Trophoblast cell (in vitro differentiated cells and primary cell): Measurements from ENCODE around the gene NR2F1.

ENCODE experiments used
- DNase-seq, 2 donors: peaks; one replicate each; pipeline ENCODE4 v3.0.0-alpha.2; 2016
- H2AFZ ChIP-seq: 2 replicates; pipeline ENCODE4 v1.6.1; 2013; ENCODE audit warnings: low read length, moderate library complexity, mild to moderate bottlenecking; ENCODE audit not compliant: insufficient read depth, poor library complexity
- H2AK5ac ChIP-seq: 2 replicates; pipeline ENCODE4 v1.6.1; 2013; ENCODE audit warnings: mild to moderate bottlenecking, low read length
- H2BK120ac ChIP-seq: 2 replicates; pipeline ENCODE4 v1.6.1; 2013; ENCODE audit warnings: low read length, mild to moderate bottlenecking, moderate library complexity; ENCODE audit not compliant: insufficient read depth, poor library complexity
- H2BK12ac ChIP-seq: 2 replicates; pipeline ENCODE4 v1.6.1; 2013; ENCODE audit warnings: mild to moderate bottlenecking, low read length, moderate library complexity
- H2BK5ac ChIP-seq: 2 replicates; pipeline ENCODE4 v1.6.1; 2013; ENCODE audit warnings: low read length, low read depth, moderate library complexity, mild to moderate bottlenecking; ENCODE audit not compliant: poor library complexity
- H3K14ac ChIP-seq: 2 replicates; pipeline ENCODE4 v1.6.1; 2013; ENCODE audit warnings: mild to moderate bottlenecking, low read length
- H3K18ac ChIP-seq: 2 replicates; pipeline ENCODE4 v1.6.1; 2013; ENCODE audit warnings: mild to moderate bottlenecking, low read length
- H3K23ac ChIP-seq: 2 replicates; pipeline ENCODE4 v1.6.1; 2013; ENCODE audit warnings: low read length
- H3K27ac ChIP-seq: 2 replicates; pipeline ENCODE4 v1.5.1; 2013; ENCODE audit warnings: low read depth, mild to moderate bottlenecking, inconsistent platforms, low read length, moderate library complexity
- H3K27me3 ChIP-seq: 2 replicates; pipeline ENCODE4 v1.6.1; 2013; ENCODE audit warnings: inconsistent platforms, mild to moderate bottlenecking, low read length, moderate library complexity; ENCODE audit not compliant: insufficient read depth
- H3K36me3 ChIP-seq, 2 experiments: 1 replicate in 1 of 2; 2 replicates in 1 of 2; pipeline ENCODE4 v1.6.1; 2013; ENCODE audit warnings: low read length in 2 of 2, mild to moderate bottlenecking in 2 of 2, moderate library complexity in 1 of 2; ENCODE audit not compliant: insufficient read depth in 2 of 2, control insufficient read depth in 1 of 2
- H3K4ac ChIP-seq: 2 replicates; pipeline ENCODE4 v1.6.1; 2013; ENCODE audit warnings: low read depth, mild to moderate bottlenecking, low read length, moderate library complexity
- H3K4me1 ChIP-seq, 2 experiments: 1 replicate in 1 of 2; 2 replicates in 1 of 2; pipeline ENCODE4 v1.6.1; 2013; ENCODE audit warnings: low read length in 2 of 2, mild to moderate bottlenecking in 2 of 2, moderate library complexity in 1 of 2; ENCODE audit not compliant: insufficient read depth in 2 of 2, control insufficient read depth in 1 of 2
- H3K4me2 ChIP-seq: 2 replicates; pipeline ENCODE4 v1.6.1; 2013; ENCODE audit warnings: inconsistent platforms, mild to moderate bottlenecking, low read length, moderate library complexity
- H3K4me3 ChIP-seq: 2 replicates; pipeline ENCODE4 v1.5.1; 2013; ENCODE audit warnings: mild to moderate bottlenecking, low read depth, low read length, inconsistent platforms
- H3K79me1 ChIP-seq: one replicate; pipeline ENCODE4 v1.6.1; 2013; ENCODE audit warnings: low read length
- H3K79me2 ChIP-seq: 2 replicates; pipeline ENCODE4 v1.6.1; 2013; ENCODE audit warnings: low read length, mild to moderate bottlenecking; ENCODE audit not compliant: control insufficient read depth, insufficient read depth, poor library complexity
- H3K9ac ChIP-seq: 2 replicates; pipeline ENCODE4 v1.6.1; 2013; ENCODE audit warnings: mild to moderate bottlenecking, low read length
- H3K9me3 ChIP-seq: 2 replicates; pipeline ENCODE4 v1.6.1; 2013; ENCODE audit warnings: low read depth, mild to moderate bottlenecking, control low read depth, inconsistent platforms, low read length; ENCODE audit not compliant: insufficient read depth
- H4K12ac ChIP-seq: 2 replicates; pipeline ENCODE4 v1.6.1; 2013; ENCODE audit warnings: low read depth, mild to moderate bottlenecking, low read length, moderate library complexity
- H4K8ac ChIP-seq: 2 replicates; pipeline ENCODE4 v1.6.1; 2013; ENCODE audit warnings: low read depth, mild to moderate bottlenecking, low read length, moderate library complexity
- H4K91ac ChIP-seq: one replicate; pipeline ENCODE4 v1.6.1; 2013; ENCODE audit warnings: low read depth, mild to moderate bottlenecking, low read length, moderate library complexity
- whole genome bisulfite sequencing: extraction: QIAGEN DNeasy Blood & Tissue Kit; methylation state at CpG from one replicate; pipeline ENCODE4 v1.1.7; 2013; ENCODE audit warnings: missing lambda C conversion rate; ENCODE audit not compliant: insufficient read length, insufficient coverage; ENCODE audit errors: extremely low coverage; 5-methylcytosine and 5-hydroxymethylcytosine counted together

NR2F1 gene

DNA sequence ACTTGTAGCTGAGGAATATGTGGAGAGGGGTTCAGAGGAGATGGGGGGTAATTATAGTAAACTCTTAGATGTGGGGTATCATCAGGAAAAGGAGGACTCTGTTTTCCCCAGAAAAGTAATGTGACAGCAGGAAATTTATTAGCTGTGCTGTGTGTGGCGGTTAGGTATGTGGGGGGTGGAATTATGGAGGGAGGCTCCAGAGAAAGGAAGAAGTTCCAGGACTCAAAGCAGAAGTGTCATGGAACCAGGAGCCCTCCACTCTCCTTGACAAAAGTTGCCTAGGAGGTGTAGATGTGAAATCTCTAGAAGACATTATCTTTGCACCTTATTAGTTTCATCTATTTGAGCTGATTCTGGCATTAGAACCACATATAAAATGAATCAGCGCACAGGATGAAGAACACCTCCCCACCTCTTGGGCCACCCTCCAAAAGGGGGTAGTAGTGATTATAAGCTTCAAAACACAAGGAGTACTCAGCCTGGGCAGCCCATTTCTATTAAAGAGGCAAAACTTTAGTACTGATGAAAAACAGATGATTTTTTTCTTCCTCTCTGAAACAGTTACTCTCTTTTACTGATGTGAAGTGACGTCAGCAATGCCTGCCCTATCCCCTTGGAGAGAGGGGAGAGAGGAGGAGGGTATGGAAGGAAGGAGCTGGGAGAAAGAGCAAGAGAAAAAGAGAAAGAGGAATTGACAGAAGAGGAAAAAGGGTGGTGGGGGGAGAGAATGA lies 18.2 kb downstream of the NR2F1 start:
- no peak overlapping the region for H2BK12ac ChIP-seq
- H2AFZ ChIP-seq: no peak overlapping the region
- peaks cover 0 to 2% of the 10 kb centered on the region in 2 experiments for H3K4me1 ChIP-seq
- no peak overlapping the region for H2BK120ac ChIP-seq
- WGBS: no CpG with 5 or more reads among the region's 3 CpGs
- no peaks in the 10 kb centered on the region for H3K79me1 ChIP-seq
- H3K23ac ChIP-seq: no peak overlapping the region
- no peaks in the 10 kb centered on the region for H3K79me2 ChIP-seq
- peaks cover 8% of the 10 kb centered on the region for H3K9me3 ChIP-seq
- H2BK5ac ChIP-seq: no peak overlapping the region
- no peak overlapping the region for H3K18ac ChIP-seq
- H4K91ac ChIP-seq: no peak overlapping the region
- no peak overlapping the region for H3K14ac ChIP-seq
- H3K9ac ChIP-seq: no peak overlapping the region
- no peak overlapping the region for H4K8ac ChIP-seq
- no peak overlapping the region for H3K4ac ChIP-seq
- no peak overlapping the region for H2AK5ac ChIP-seq
- no peak for DNase-seq
- H3K27me3 ChIP-seq: peaks cover 78% of the 10 kb centered on the region
- no peak overlapping the region for H3K4me3 ChIP-seq
- H3K27ac ChIP-seq: no peak overlapping the region
- no peak overlapping the region for H4K12ac ChIP-seq
- H3K36me3 ChIP-seq: no peaks in the 10 kb centered on the region
- H3K4me2 ChIP-seq: no peak overlapping the region

DNA sequence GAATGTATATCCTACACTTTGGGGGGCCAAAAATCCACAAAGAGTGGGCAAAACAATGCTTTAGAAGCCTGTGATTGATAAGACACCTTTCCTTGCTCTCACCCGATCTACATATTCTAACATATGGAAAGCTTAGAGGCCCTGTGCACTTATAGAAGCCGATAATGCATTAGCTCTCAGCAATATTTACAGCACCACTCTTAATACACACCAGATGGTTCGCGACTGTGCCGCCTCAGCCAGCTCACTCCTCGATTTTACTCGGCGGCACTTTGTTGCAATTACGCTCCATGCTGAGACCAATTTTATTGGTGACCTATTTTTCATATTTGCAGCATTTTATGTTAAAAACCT lies 18.8 kb downstream of the NR2F1 start:
- WGBS: no CpG with 5 or more reads among the region's 9 CpGs
- no peak overlapping the region for H4K12ac ChIP-seq

DNA sequence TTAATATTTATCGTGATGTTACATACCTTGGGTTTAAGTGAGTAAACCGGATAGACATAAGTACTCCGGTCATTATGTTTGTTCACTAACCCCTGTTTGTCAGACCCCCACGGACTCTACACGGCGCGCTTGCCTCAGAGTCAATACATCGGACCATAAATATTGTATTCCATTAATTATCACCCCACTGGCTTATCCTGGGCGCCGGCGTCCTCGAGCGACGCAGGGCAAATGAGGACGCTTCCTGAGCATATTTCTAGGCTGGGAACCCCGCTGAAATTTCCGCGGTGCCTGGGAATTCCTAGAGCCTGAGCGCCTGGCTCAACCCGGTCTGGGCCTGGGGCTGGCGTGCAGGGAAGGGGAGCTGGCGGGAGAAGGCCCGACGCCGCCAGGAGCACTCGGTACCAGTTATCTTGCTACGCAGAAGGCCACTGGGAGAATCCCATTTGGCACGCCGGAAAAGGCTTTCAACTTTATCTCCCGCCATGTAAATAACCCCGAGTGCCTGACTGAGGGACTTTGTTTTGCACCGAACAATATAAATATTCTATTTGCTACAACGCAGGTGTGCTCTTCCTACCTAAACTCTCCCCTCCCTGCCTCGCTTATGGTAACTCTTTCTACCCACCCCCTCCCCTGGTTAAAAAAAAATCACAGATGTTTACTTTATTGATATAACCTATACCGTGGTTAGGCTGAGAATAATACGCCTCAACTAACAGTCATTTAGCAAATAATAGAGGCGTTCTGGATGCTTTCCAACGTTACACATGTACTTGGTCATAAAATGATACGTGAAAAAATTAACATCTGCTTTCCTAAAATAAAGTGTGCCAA lies 19.4 kb downstream of the NR2F1 start:
- no peak overlapping the region for H4K91ac ChIP-seq
- H3K4me2 ChIP-seq: no peak overlapping the region
- no peaks in the 10 kb centered on the region for H3K36me3 ChIP-seq
- no peak overlapping the region for H3K23ac ChIP-seq
- no peak overlapping the region for H2BK120ac ChIP-seq
- no peak overlapping the region for H4K8ac ChIP-seq
- H3K79me1 ChIP-seq: no peaks in the 10 kb centered on the region
- no peak overlapping the region for H2BK5ac ChIP-seq
- H3K79me2 ChIP-seq: no peaks in the 10 kb centered on the region
- H3K14ac ChIP-seq: no peak overlapping the region
- H2AFZ ChIP-seq: no peak overlapping the region
- WGBS: no CpG with 5 or more reads among the region's 39 CpGs
- no peak overlapping the region for H4K12ac ChIP-seq
- no peak overlapping the region for H2AK5ac ChIP-seq
- peaks cover 4% of the 10 kb centered on the region for H3K9me3 ChIP-seq
- no peak overlapping the region for H3K4me3 ChIP-seq
- H3K18ac ChIP-seq: no peak overlapping the region
- H2BK12ac ChIP-seq: no peak overlapping the region
- DNase-seq: no peak
- H3K4ac ChIP-seq: no peak overlapping the region
- peaks cover 69% of the 10 kb centered on the region for H3K27me3 ChIP-seq
- no peak overlapping the region for H3K9ac ChIP-seq
- no peak overlapping the region for H3K27ac ChIP-seq
- H3K4me1 ChIP-seq: no peaks in the 10 kb centered on the region

More for the DNA sequence above, 18.8 kb downstream of the NR2F1 start:
- no peak overlapping the region for H3K27ac ChIP-seq
- H3K27me3 ChIP-seq: peaks cover 73% of the 10 kb centered on the region
- H3K79me2 ChIP-seq: no peaks in the 10 kb centered on the region
- no peak overlapping the region for H3K4me3 ChIP-seq
- H3K4ac ChIP-seq: no peak overlapping the region
- no peaks in the 10 kb centered on the region for H3K79me1 ChIP-seq
- no peak overlapping the region for H2BK12ac ChIP-seq
- no peak overlapping the region for H2BK5ac ChIP-seq
- DNase-seq: no peak
- no peak overlapping the region for H3K23ac ChIP-seq
- no peak overlapping the region for H2BK120ac ChIP-seq
- H3K9ac ChIP-seq: no peak overlapping the region
- H3K4me2 ChIP-seq: no peak overlapping the region
- H4K8ac ChIP-seq: no peak overlapping the region
- H3K9me3 ChIP-seq: peaks cover 8% of the 10 kb centered on the region
- H4K91ac ChIP-seq: no peak overlapping the region
- H2AK5ac ChIP-seq: no peak overlapping the region
- H3K18ac ChIP-seq: no peak overlapping the region
- H2AFZ ChIP-seq: no peak overlapping the region
- no peaks in the 10 kb centered on the region for H3K36me3 ChIP-seq
- H3K4me1 ChIP-seq: peaks cover 0 to under 1% of the 10 kb centered on the region in 2 experiments
- H3K14ac ChIP-seq: no peak overlapping the region

GRCh38 chr5:93603078-93603792 lies 20.2 kb downstream of the NR2F1 start:
- no peak overlapping the region for H2AFZ ChIP-seq
- H3K36me3 ChIP-seq: no peaks in the 10 kb centered on the region
- no peaks in the 10 kb centered on the region for H3K79me1 ChIP-seq
- WGBS: no CpG with 5 or more reads among the region's 8 CpGs
- no peak overlapping the region for H4K12ac ChIP-seq
- H2BK12ac ChIP-seq: no peak overlapping the region
- H3K9ac ChIP-seq: no peak overlapping the region
- H3K4me3 ChIP-seq: no peak overlapping the region
- H3K4me1 ChIP-seq: no peaks in the 10 kb centered on the region
- H3K79me2 ChIP-seq: no peaks in the 10 kb centered on the region
- peaks cover 4% of the 10 kb centered on the region for H3K9me3 ChIP-seq
- no peak overlapping the region for H4K91ac ChIP-seq
- no peak overlapping the region for H2BK120ac ChIP-seq
- H3K18ac ChIP-seq: no peak overlapping the region
- no peak overlapping the region for H3K27ac ChIP-seq
- peaks cover 62% of the 10 kb centered on the region for H3K27me3 ChIP-seq
- H3K4me2 ChIP-seq: no peak overlapping the region
- H3K14ac ChIP-seq: no peak overlapping the region
- no peak overlapping the region for H4K8ac ChIP-seq
- no peak for DNase-seq
- H3K23ac ChIP-seq: no peak overlapping the region
- no peak overlapping the region for H3K4ac ChIP-seq
- no peak overlapping the region for H2AK5ac ChIP-seq
- H2BK5ac ChIP-seq: no peak overlapping the region
